ENCODE data around the gene NTN5.
"Not testable (repeated sequence)": the region's sequence is repeated elsewhere in the genome, so short reads cannot be mapped to it uniquely, and the experiment has no call there.

Gene NTN5

DNA sequence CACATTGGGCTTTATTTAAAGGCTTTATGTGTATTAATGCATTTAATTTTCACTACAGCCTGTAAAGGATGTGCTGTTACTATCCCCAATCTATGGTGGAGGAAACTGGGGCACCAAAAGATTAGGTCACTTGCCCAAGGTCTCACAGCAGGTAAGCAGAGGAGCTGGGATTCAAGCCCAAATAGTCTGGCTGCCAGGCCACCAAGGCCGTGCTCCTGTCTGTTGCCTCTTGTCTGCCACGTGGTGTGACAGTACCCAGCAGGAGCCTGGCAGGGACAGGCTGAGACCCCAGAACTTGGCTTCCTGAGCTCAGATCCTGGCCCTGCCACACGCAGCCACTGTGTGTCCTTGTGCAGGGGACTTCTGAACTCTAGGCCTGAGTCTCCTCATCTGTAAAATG is 4.5 kb downstream of the NTN5 start:
- DNase-seq = no peak

DNA sequence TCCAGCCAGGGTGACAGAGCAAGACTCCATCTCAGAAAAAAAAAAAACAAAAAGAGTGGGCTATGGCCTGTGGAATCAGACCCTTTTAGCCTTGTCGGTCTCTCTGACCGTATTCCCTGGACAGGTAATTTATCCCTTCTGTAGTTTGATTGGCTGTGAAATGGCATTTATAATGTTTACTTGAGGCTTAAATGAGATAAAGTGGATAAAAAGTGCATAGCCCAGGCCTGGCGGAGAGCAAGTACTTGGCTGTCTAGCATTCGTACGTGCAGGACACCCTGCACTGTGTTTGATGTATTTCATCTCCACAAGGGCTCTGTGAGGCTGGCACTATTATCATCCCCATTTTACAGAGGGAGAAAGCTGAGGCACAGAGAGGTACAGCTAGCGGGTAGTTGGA is 7.0 kb downstream of the NTN5 start:
- DNase-seq = no peak

DNA sequence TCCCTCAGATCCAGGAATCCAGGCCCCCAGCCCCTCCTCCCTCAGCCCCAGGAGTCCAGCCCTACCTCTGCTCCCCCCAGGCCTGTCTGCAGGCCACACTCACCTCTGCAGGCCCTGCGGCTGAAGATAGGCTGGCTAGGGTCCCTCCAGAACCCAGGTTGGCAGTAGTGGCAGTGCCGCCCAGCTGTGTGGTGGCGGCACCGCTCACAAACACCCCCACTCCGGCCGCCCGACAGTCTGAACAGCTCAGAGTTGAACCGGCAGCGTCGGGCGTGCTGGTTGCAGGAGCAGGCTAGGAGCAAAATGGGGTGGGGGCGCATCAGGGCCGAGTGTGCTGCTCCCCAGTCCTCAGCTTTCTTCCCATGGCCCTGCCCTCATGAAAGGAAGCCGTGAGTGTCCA is 8.3 kb downstream of the NTN5 start:
- DNase-seq = no peak

DNA sequence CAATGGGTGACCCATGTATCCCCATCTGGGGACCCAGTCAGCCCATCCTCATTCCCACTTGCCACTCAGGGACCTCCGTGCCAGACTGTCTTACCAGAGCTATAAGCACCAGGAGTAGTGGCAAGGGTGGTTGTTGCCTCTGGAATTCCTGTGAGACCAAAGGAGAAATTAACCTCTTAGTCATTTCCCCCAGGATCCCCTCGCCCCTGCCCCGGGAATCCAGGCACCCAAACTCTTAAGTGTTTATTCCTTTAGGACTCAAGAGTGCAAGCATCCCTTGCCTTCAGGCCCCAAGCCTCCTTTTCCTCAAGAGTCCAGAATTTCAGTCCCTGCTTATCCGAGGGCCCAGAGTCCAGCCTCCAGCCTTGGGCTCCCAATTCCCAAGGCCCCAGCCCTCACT is 9.2 kb downstream of the NTN5 start:
- no peak for DNase-seq

DNA sequence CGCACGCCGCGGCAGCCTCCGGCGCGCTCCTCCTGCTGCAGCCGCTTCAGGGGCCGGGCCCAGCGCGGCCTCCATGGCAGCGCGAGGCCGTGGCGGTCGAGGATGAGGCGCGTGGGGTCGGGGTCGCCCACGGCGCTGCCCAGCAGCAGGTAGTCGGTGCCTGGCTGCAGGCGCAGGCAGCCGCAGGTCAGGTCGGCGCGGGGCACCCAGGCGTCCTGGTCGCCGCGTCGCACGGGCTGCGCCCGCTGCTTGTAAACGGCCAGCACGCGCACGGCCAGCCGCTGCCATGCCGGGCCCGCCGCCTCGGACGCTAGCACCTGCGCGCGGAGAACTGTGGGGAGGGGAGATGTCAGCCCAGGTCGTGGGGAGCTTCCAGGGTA is 11.1 kb downstream of the NTN5 start:
- DNase-seq = no peak

DNA sequence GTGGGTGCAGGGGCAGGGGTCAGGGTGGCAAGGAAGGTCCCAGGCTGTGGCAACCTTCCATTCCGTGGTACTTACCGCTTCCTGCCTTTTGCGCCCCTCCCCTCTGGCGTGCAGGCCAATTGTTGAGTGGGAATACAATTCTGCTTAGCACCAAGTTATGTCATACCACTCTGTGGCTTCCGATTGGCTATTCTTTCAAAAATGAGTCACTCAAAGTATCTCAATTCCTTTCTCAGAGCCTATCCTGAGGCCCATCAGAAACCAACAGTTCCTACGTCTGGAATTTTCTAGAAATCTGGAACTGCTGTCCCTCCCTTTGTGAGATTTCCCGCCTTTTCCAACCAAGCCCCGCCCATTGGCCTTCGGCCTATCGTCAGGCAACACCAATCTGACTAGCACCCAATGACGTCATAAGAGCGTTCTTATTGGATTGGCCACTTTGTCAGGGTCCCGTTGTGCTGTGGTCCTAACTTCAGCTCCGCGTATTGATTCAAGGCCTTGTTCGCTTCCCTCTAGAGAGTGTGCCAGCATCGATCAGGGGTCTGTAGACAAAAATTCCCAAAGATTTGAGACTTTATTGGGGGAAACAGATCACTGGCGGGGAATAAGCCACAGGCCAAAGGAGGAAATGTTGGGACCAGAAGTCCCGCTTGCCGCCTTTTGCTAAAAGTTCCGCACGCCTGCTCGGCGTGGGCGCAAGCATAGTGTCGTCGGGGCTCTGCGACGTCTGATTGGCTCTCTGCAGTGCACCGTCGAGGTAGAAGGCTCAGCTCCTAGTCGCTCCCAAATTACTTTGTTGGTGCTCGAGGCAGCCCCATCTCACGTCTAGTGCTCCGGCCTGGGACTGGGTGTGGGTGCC is 11.7 kb downstream of the NTN5 start:
- peak; percentile 83 for DNase-seq

DNA sequence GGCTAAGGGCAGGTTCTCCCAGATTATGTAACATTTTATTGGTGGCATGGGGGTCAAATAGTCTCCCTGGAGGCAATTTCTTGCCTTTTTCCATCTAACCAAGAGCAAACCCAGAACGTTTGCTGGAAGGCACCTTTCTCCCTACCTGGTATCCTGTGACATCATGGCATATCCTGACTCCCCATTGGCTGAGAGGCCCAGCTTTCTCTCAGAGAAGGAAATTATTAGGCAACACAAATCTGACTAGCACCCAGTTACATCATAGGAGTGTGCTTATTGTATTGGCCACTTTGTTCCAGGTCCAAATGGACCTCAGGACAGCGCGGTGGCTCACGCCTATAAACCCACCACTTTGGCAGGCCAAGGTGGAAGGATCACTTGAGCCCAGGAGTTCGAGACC is 13.0 kb downstream of the NTN5 start:
- DNase-seq = peak; percentile 20

DNA sequence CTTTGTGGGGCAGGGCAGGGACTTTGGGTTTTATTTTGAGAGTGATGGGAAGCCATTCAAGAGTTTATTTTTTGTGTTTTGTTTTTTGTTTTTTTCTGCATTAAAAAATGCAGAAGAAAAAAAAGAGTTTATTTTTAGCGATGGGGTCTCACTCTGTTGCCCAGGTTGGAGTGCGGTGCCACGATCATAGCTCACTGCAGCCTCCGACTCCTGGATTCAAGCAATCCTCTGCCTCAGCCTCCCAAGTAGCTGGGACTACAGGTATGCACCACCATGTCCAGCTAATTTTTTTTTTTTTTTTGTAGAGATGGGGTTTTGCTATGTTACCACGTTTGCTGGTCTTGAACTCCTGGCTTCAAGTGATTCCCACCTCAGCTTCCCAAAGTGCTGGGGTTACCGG is 14.3 kb downstream of the NTN5 start:
- DNase-seq = no peak

DNA sequence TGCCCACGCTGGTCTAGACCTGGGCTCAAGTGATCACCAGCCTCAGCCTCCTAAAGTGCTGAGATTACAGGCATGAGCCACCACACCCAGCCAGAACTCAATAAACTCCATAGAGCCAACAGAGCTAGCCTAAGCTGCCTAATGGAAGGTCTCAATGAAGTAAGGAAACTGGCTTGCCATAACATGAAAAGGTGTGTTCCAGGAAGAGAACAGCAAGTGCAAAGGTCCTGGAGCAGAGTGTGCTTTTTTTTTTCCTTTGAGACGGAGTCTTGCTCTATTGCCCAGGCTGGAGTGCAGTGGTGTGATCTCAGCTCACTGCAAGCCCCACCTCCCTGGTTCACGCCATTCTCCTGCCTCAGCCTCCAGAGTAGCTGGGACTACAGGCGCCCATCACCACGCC is 15.0 kb downstream of the NTN5 start:
- not testable (repeated sequence) for DNase-seq

DNA sequence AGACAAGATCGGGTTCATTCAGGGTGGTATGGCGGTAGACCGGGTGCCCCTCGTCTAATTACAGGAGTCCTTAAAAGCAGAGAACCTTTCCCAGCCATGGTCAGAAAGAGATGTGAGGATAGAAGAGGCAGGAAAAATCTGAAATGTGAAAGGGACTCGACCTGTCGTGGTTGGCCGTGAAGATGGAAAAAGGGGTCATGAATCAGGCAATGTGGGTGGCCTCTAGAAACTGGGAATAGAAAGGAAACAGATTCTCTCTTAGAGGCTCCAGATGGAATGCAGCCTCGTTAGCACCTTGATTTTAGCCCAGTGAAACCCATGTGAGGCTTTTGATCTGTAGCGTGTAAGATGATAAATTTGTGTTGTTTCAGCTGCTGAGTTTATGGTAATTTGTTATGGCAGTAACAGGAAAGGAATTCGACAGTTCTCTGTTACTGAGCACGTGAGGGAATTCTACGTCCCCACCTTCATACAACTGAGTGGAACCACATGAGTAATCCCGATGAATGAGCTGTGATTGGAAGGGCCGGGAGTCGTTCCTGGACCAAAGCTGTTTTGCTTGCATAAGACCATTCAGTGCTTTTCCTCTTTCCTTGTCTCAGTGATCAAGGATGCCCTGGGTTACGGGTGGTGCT is 15.9 kb downstream of the NTN5 start:
- no peak for DNase-seq

DNA sequence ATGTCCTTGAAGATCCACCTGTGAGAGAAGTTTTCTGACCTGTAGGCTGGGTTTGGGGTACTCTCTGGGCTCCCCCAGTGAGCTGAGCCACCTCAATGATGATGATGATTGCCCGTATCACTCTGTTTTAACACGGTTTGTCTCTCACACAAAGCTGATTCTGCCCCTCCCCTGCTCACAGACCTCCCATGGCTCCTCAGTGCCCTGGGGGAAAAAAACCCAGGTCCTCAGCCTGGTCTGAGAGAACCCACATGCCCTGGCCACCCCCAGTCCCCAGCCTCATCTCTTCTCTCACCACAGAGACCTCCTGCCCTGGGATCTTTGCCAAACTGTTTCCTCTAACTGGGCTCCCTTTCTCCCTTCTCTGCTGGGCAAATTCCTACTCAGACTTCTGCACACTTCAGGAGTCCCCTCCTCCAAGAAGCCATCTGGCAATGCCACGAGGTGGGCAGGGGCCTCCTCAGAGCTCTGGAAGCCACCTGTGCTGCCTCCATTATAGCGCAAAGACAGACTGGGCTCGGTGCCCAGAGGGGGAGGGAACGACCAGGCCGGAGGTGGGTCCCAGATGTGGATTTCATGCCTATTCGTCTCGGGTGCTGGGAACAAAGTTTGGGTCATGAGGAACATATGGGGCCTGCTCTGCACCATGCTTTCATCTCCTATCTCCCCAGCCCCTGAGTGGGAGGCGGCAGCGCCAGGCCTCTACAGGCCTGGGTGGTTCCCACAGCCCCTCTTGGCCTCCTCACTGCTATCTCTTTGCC is 18.3 kb downstream of the NTN5 start:
- DNase-seq = no peak

DNA sequence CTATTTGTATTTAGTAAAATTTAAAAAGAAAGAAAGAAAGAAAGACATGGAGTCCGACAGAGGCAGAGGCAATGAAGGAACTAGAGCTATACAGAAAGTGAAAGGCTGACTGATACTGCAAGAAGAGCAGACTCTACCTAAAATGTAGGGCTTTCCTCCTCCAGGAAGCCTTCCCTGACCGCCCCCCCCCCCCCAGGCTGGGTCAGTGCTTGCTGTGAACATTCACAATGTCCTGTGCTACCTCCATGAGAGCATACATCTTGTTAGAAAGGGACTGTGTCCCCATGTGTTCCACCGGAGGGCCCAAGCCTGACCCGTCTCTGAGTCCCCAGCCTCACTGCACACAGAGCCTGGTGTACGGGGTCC is 21.2 kb downstream of the NTN5 start:
- DNase-seq = no peak

DNA sequence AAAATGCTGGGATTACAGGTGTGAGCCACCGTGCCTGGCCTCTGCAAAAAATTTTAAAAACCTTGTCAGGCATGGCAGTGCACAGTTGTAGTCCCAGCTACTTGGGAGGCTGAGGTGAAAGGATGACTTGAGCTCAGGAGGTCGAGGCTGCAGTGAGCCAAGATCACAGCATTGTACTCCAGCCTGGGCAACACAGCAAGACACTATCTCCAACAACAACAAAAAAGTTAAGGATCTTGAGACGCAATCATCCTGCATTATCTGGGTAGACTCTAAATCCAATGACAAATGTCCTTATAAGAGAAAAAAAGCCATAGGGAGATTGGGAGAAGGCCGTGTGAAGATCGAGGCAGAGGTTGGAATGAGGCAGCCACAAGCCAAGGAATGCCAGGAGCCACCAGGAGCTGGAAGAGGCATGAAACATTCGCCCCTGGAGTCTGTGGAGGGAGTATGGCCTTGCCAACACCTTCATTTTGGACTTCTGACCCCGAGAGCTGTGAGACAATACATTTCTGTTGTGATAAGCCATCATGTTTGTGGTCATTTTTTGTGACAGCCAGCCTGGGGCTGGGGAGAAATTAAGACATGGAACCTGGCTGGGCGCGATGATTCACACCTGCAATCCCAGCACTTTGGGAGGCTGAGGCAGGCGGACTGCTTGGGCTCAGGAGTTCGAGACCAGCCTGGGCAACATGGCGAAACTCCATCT is 21.7 kb downstream of the NTN5 start:
- DNase-seq = no peak

DNA sequence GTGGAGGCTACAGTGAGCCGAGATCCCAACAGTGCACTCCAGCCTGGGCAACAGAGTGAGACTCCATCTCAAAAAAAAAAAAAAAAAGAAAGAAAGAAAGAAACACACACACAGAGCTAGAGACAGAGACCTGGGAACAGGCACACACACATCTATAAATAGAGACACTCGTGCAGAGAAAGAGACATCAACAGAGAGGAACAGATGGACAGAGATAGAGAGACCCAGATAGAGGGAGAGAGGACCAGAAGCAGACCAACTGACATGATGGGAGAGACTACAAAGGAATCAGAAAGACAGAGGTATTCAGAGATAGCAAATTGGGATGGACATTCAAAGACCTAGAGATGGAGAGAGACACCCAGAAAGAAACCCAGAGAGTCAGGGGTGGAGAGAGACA is 24.7 kb downstream of the NTN5 start:
- no peak for DNase-seq

DNA sequence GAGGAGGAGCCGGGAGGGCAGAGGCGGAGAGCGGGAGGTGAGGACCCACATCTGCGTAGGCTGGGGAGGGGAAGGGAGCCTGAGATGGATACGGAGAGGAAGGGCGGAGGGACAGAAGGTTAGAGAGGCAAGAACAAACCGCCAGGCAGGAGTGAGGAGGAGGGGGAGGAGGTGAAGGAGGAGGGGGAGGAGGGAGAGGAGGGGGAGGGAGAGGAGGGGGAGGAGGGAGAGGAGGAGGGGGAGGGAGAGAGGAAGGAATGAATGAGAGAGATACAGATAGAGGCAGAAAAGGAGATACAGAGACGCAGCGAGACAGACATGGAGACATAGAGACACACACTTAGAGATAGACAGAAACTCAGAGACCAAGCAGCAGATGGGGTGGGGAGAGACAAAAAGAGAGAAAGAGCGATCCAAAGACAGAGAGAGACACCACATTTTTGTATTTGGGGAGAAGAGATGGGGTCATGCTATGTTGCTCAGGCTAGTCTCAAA is 26.0 kb downstream of the NTN5 start:
- no peak for DNase-seq

DNA sequence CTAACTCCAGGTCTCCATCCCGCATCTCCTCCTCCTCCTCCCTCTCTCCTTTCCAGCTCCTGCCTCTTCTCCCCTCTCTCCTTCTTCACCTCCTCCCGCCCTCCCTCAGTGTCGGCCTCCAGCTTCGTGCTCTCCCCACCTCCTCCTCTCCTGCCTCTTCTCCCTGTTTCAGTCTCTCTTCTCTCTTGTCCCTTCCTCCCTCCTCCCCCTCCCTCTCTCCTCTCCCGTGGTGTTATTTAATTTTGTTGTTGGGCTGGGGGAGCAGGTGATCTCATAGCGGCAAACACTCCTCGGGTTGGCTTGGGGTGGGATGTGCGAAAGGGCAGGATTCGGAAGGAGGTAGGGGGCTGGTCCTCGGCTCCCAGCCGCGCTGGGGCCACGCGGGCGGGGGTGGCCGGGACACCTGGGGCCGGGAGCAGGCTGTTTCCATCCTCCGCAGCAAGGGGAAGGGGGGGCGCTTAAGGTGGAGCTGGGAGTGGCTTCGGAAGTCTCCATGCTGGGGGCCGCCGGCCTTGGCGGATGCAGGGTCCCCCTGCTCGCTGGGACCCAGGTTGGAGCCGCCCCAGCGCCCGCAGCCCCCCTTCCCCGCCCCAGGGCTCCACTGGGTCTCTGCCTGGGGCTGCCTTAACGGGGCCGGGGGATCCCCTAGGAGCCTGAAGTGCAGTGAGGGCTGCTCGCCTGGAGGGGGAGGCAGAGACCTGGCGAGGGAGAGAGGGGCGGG is 26.7 kb downstream of the NTN5 start, which contains the start of gene CA11:
Gene CA11, minus strand, starts transcription at position 187 of the 721 bp plus-strand sequence. CDS start 555 bp downstream, outside the sequence.
- DNase-seq = peak; percentile 81

DNA sequence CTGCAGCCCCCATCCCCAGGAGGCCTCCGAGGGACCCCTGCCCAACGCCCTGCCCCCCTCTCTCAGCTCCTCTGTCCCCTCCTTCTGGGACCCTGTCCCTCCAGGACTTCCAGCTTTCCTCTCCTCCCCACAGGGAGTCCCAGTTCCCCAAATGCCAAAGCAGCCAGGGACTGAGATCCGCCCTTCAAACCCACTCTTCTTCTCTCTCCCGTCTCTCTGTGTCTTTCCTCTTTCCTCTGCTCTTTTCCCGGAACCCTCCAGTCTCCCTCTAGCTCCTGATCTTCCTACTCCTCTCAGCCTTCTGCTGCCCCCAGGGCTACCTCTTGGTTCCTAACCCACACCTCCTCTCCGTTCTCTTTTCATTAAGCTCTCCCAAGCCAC is 27.2 kb downstream of the NTN5 start:
- DNase-seq = no peak

DNA sequence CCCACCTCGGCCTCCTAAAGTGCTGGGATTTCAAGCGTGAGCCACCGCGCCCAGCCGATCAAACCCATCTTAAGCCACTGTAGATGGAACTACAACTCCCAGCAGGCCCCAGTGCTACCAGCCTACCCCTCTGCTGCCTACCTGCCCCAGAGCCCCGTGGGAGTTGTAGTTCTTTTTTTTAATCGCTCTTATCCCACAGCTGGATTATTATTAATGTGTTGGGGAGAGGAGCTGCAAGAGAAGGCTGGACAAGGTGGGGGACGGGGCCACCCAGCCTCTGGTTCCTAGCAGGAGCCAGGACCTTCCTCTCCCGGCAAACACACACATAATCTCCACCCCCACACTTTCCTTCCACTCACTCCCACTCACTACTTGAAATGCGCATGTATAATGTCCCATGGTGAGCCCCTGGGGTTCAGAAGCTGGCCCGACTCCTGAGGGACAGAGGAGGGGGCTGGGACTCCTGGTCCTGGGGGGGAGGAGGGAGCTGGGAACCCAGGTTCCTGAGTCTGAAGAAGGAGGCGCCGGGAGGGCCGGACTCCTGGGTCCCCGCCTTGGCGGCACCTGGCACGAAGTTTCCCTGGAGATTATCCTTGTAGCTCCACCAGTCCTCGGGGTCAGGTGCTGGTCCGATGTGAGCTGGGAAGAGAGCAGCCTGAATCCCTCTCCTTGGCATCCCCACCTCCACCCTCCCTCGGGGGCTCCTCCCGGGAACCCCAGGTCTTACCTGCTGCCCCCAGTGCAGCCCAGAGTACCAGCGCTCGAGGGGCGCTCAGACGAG is 27.8 kb downstream of the NTN5 start:
- DNase-seq = peak; percentile 82

DNA sequence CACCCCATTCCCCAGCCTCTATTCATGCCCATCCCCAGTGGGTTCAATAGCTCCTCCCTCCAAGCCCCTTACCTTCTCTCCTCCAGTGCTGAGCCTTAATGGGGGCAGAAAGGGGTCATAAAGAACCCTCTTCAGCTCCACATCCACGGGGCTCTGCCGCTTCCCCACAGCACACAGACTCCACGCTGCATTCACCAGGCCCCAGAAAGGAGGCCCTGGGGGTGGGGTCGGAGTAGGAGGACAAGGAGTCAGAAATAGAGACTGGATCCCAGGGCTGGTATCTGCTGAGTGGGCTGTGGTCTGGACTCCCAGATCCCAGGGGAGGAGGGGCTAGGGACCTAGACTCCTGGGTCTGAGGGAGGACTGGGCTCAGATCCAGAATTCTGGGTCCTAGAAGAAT is 28.5 kb downstream of the NTN5 start:
- no peak for DNase-seq

DNA sequence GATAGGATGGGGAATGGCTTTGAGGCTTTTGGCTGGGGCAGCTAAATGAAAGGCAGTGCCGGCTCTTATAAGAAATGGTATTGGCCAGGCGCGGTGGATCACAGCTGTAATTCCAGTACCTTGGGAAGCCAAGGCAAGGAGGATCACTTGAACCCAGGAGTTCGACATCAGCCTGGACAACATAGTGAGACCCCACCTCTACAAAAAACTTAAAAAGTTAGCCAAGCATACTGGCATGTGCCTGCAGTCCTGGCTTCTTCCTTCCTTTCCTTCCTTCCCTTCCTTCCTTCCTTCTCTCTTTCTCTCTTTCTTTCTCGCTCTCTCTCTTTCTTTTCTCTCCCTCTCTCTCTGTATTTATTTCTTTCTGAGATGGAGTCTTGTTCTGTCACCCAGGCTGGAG is 30.0 kb downstream of the NTN5 start:
- no peak for DNase-seq

DNA sequence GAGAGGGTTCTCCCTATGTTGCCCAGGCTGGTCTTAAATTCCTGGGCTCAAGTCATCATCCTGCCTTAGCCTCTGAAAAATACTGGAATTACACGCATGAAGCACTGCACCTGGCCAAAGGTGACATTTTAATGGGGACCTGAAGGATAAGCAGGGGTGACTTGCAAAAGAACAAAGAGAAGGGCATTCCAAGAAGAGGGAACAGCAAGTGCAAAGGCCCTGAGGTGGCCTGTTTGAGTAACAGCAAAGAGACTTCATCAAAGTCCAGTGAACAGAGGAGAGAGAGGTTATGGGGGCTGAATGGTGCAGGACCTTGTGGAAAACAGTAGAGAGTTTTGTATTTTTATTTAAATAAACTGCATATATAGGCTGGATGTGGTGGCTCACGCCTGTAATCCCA is 31.0 kb downstream of the NTN5 start:
- DNase-seq = no peak

Measured in midbrain (tissue), 1 donor.